IPS-18c (cell line): Measurements from ENCODE around the gene COL17A1.

ENCODE experiments used
- H3K4me3 ChIP-seq: 2 replicates; pipeline ENCODE4 v1.7.0; 2013; ENCODE audit warnings: low read depth, mild to moderate bottlenecking, low read length, moderate library complexity; ENCODE audit not compliant: insufficient read depth
- H3K9me3 ChIP-seq: one replicate; pipeline ENCODE4 v1.6.1; 2013; ENCODE audit warnings: mild to moderate bottlenecking, low read length, moderate library complexity; ENCODE audit not compliant: control insufficient read depth, insufficient read depth

The COL17A1 gene

GRCh38 chr10:104085801-104086400 is at the start of gene COL17A1:
Gene COL17A1 (minus strand): TSS chr10:104085880. CDS start chr10:104080673, 5,207 bp downstream.
- H3K4me3 ChIP-seq = no peak within 1 kb of the TSS

GRCh38 chr10:104130041-104130440 is 44.4 kb upstream of the COL17A1 start:
- Histone ChIP-seq H3K4me3 (no peak overlapping the region), H3K9me3 (no peaks in the 10 kb centered on the region)

More at GRCh38 chr10:104085801-104086400, at the start of gene COL17A1:
- no peaks in the 10 kb centered on the region for H3K9me3 ChIP-seq

GRCh38 chr10:104128214-104128613 is 42.5 kb upstream of the COL17A1 start:
- Histone ChIP-seq H3K9me3 (no peaks in the 10 kb centered on the region), H3K4me3 (no peak overlapping the region)

DNA sequence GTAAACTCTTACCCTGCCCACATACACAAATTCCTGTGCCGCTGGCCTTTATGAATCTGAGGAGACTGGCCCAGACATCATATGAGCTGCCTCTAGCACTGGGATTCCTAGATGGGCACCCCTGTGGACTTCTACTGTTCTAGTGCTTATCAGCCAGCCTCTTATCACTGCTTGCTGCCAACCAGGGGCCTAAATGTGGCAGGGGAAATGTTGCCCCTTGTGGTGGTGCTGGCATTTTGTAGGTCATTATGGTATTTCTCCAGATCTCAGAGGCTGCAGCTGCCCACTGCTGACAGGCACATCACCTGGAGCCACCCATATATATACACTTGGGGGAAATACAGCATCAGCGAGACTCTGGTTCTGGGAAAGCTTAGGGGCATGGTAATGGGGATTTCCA is 41.7 kb upstream of the COL17A1 start:
- Histone ChIP-seq H3K9me3 (no peaks in the 10 kb centered on the region), H3K4me3 (no peak overlapping the region)

- H3K4me3 ChIP-seq = no peak overlapping the region
- no peaks in the 10 kb centered on the region for H3K9me3 ChIP-seq
Observed at GRCh38 chr10:104123397-104123796, 37.7 kb upstream of the COL17A1 start.

DNA sequence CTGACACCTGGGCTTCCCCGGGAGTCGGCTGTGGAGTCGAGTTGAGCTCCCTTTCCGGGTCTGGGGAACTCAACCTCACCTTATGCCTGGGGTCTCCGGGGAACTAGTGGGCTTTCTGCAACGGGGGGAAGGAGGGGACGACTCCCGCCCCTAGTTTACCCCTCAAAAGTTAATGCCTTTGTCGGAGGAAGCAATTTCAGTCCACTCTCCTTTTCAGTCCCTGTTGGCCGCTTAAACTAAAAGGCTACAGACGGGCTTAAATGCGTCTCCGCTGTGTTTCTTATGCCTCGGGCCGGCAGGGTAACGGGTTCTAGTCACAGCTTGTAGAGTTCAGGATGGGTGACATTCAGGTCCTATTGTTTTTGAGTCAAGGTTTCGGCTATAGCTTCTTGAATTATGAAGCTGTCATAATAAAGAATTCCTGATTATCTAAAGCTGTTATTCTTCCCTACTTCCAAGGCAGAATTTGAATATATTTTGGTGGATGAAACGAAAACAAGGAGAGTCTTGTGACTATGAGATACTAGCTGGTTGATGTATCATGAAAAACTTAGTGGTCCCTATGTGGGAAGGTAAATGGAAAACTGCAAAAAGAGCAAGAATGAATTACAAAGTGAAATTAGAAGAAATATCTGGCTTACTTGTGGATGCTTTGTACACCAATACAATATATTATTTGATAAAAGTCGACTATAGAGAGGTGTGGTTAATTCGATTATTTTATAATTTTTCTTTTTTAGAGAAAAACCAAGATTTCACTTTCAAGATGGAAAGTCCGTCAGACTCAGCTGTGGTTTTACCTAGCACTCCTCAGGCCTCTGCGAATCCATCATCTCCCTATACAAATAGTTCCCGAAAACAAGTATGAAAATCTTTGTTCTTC is 36.8 kb upstream of the COL17A1 start:
- Histone ChIP-seq H3K4me3 (peak overlapping the region; percentile 82), H3K9me3 (no peaks in the 10 kb centered on the region)

DNA sequence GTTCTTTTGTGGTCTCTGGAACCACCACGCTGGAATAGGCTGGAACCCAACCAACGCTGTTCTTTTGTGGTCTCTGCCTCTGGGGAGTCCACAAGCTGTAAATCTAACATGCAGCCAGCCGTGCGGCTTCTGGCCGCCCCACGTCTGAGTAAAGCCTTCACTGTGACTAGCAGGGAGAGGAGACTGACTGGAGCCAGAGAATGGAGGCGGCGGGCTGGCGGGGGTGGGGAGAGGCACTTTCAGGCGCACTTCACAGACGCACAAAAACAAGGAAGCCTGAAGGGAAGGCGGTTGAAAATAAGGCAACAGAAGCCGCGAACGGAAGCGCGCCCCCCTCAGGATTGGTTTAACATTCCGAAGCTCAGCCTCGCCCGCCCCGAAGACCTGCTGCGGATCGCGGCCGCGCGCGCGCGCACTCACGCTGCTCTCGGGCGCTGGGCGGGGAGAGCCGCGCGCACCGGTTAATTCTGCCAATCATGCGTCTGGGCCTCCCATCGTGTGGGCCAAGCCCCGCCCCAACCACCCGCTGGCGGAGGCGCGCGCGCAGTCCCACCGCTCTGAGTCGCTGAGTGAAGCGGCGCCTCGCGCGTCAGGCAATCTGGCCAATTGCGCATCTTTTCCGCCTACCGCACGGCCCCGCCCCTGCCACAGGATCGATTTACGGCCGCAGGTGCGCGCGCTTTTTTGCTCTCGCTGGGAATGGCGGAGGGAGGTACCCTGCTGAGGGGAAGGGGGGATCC is 36.0 kb upstream of the COL17A1 start, which contains the start of gene SFR1:
Gene SFR1, plus strand, starts transcription at position 687 of the 740 bp plus-strand sequence. Its CDS starts 13 bp downstream, at position 700.
- H3K4me3 ChIP-seq = peak within 1 kb of the TSS; percentile 82
- H3K9me3 ChIP-seq = no peaks in the 10 kb centered on the region

DNA sequence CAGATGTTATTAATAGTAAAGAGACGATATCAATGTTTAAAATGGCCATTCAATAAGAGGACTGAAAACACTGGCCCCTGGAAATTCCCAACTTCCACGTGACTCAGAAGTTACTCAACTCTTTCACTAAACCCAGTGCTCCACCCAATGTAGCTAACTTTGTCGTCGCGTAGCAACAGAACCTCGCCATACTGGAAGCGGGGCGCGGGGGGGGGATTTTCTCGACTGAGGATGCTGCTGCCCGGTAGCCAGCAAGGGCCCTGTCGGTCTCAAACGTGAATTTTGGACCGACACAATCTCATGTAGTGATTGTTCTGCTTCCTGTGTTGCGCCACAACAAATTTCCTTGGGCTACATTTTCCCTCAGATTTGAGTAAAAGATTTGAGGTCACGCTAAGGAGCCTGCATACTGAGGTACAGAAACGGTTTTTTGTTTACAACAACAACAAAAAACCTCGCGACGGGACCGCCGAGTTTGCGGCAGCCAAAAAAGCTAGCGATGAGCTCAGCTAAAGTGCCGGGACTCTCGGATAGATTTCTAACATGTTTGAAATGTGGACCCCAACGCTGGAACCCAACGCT is 35.3 kb upstream of the COL17A1 start:
- Histone ChIP-seq H3K9me3 (no peaks in the 10 kb centered on the region), H3K4me3 (peak overlapping the region; percentile 59)

GRCh38 chr10:104120512-104120902 is 34.8 kb upstream of the COL17A1 start:
- Histone ChIP-seq H3K4me3 (0 out of 2 replicates have a peak overlapping the region, but pooled peaks have one; percentile 59), H3K9me3 (no peaks in the 10 kb centered on the region)

DNA sequence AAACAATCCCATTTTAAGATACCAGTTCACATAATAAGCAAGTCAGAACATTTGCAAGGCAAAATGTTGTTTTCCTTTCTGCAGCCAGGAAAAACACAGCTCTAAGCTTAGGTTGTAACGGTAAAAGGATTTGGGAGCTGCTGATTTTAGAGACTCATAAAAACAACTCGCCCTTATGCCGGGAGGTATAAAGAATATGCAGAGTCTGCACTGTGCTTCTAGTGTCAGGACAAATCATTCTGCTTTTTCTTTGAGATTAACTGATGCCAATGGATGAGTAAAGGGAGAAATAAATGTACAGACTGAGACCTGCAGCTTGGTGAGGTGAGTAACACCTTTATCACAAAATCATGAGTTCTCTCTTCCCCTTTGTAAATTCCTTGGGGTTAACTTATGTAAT is 34.3 kb upstream of the COL17A1 start:
- H3K9me3 ChIP-seq = no peaks in the 10 kb centered on the region
- H3K4me3 ChIP-seq = no peak overlapping the region

- H3K4me3 ChIP-seq = no peak overlapping the region
- no peaks in the 10 kb centered on the region for H3K9me3 ChIP-seq
Observed at GRCh38 chr10:104117839-104118323, 32.2 kb upstream of the COL17A1 start.

GRCh38 chr10:104113376-104113956 is 27.8 kb upstream of the COL17A1 start:
- Histone ChIP-seq H3K4me3 (no peak overlapping the region), H3K9me3 (no peaks in the 10 kb centered on the region)

- no peak overlapping the region for H3K4me3 ChIP-seq
- no peaks in the 10 kb centered on the region for H3K9me3 ChIP-seq
Observed at GRCh38 chr10:104109908-104110662, 24.4 kb upstream of the COL17A1 start.

GRCh38 chr10:104104926-104105325 is 19.2 kb upstream of the COL17A1 start:
- Histone ChIP-seq H3K4me3 (no peak overlapping the region), H3K9me3 (no peaks in the 10 kb centered on the region)

- Histone ChIP-seq H3K9me3 (no peaks in the 10 kb centered on the region), H3K4me3 (no peak overlapping the region)
Observed at GRCh38 chr10:104104418-104104817, 18.7 kb upstream of the COL17A1 start.

- H3K9me3 ChIP-seq = no peaks in the 10 kb centered on the region
- no peak overlapping the region for H3K4me3 ChIP-seq
Observed at GRCh38 chr10:104103956-104104355, 18.3 kb upstream of the COL17A1 start.
